GM18861 (cell line): Measurements from ENCODE around the gene KCNE3.
"Not testable (repeated sequence)": the region's sequence is repeated elsewhere in the genome, so short reads cannot be mapped to it uniquely, and the experiment has no call there.

ENCODE experiments used
- ATAC-seq: cut with Tn5 transposase; IDR thresholded peaks from one replicate; pipeline ENCODE4 v1.9.1; 2021; ENCODE audit not compliant: unreplicated experiment

KCNE3 gene

DNA sequence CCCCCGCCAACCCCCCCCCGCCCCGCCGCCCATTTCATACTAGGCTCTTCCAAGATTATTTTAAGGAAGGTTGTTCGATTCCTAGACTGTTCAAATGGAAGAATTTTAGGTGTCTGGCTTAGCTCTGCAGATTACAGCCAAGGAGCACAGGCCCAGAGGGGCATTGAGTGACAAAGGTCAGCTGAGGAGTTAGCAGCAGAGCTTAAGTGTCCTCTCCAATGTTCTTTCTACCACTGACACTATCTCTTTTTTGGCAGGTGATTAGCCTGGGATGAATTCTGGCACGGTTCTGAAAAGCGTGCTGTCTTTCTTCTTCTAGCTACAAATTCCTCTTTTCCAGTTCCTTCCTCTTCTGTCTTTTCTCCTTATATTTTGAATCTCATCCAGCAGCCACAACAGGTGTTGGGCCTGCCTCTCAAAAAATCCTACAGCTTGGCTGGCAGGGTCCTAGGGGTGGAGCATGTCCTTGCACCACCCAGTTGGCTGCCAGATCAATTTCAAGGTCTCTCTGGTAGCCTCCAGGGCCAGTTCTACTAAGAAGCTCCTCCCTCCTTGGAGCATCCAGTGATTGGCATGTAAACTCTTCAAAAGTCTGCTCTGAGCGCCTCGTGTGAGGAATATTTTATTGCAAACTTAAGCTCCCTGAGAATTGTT, 23.0 kb downstream of the KCNE3 start:
- ATAC-seq: no peak

DNA sequence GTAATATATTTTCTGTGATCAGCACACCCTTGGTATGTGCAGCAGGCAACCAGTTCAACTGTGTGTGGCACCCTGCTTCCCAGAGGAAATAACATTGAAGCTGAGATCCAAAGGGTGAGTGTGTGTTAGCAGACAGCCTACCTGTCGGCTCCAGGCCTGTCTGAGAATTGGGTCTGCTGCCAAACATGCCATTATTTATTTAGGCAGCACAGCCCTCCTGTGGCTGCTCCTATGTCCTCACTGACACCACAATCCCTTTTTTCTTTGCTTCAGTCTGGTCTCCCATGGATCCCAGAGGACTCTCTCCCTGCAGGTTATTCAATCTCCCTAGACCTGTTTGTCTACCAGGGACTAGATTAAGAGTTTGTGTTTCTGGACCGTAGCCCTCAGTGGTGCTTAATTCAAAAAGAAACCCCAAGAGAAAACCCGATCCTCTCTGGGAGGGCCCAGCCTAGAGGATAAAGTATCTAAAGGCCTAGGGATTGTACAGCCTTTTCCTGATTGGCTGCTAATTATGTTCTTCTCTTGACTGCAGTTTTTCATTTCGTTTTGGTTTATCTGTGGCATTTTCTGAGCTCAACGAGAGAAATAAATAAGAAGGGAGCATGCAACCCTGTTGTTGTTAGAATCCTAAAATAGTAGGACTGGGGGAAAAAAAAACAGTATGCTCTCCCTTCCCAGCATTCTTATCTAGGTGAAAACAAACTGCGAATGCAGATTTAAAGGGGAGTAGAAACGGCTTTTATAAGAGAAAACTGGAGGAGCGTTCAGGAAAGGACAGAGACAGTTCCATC, 24.1 kb downstream of the KCNE3 start:
- no peak for ATAC-seq

DNA sequence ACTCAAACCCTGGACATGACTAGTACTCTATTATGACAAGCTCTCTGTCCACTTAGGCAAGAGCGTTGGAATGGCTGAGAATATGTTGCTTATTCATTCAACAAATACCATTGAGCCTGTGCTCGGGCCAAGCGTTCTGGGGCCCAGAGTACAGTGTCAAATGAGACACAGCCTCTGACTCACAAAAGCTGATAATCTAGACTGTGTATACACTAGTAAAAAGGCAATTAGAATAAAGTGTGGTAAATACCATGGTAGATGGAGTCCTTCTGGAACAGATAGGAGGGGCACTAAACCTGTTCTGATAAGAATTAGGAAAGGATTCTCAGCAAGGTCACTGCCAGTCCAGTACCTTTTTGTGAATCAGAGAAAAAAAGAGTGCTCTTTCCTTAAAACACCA, 24.7 kb downstream of the KCNE3 start:
- ATAC-seq: no peak

DNA sequence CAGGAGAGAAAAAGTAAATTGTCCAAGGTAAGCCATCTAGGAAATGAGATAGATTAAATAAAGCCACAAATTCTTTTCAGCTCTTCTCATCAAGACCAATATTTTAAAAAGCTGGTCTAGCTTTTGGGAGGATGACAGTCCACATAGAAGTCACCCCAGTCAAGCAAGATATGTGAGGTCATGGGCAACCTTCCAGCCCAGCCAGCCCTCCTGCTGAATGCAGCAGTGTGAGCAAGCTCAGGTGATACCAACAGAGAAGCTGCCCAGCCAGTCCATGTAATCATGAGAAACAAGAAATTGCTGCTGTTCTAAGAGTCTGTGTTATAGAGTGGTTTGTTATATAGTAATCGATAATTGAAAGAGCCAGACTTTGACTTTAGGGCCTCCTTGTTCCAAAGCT, 28.7 kb downstream of the KCNE3 start:
- no peak for ATAC-seq

DNA sequence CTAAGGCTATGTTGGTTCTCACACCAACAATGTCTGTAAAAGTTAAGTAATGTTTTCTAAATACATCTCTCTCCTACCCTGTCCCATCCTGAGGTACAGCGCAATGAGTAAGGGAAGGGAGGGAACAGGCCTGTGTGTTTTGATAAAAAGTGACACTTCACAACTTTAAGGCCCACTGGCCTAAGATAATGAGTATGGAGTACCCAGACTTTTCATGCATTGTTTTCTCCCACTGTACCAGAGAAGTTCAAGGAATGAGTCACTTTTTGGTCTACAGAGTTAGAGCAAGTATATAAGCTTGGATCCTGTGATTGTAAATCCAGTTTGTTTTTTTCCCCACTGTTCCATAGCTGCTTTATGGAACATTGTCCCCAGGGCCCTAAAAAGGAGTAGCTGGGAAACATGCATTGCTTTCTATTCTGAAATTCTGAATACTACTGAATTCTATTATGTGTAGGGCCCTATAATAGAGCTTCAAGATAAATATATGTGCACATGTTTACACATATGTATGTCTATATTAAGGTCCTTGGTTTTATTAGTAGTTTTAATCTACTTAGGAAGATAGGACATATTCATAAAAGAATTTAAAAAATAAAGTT, 29.8 kb downstream of the KCNE3 start:
- ATAC-seq: no peak

DNA sequence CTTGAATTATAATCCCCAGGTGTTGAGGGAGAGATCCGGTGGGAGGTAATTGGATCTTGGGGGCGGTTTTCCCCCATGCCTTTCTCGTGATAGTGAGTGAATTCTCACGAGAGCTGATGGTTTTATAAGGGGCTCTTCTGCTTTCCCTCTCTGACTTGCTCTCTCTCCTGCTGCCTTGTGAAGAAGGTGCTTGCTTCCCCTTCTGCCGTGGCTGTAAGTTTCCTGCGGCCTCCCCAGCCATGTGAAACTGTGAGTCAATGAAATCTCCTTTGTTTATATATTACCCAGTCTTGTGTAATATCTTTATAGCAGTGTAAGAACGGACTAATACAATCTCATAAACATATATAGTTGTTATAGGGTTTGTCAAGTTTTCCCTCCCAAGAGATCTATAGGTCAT, 32.8 kb downstream of the KCNE3 start:
- ATAC-seq: no peak

DNA sequence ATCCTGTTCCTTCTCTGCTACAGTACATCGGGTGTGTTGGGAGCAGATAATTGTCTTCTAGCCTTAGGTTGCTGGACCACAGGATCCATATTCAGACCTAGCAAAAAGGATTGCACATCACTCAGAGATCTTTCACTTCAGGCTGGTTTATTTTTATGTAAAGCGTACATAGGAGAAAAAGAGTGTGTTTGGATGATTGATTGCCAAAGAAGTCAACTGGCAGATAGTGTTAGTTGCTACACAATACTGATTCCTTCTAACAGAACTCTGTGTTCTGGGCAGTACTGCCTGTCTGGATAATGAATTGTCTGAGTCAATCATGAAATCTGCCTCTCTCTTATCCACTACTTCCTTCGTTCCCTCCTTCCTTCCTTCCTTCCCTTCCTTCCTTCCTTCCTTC, 38.1 kb downstream of the KCNE3 start:
- ATAC-seq: no peak

DNA sequence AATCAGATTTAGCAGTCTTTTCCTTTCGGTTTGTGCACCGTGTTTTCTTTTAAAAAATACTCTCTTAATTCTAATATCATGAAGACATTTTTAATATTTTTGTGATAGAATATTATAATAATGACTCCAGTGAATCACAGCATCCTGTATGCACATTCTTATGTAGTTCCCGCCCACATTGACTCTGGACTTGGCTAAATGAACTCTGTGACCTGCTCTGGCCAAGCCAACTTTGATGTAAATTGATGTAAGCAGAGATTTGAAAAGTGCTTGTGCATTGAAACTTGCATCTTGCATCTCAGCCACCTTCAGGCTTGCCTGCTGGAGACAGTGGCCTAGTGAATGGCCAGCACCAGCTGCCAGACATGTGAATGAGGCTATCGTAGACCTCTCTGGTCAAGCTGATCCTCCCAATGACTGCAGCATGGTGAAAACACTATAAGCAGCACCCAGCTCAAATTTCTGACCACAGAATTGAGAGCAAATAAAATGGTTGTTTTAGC, 39.9 kb downstream of the KCNE3 start:
- ATAC-seq: no peak

DNA sequence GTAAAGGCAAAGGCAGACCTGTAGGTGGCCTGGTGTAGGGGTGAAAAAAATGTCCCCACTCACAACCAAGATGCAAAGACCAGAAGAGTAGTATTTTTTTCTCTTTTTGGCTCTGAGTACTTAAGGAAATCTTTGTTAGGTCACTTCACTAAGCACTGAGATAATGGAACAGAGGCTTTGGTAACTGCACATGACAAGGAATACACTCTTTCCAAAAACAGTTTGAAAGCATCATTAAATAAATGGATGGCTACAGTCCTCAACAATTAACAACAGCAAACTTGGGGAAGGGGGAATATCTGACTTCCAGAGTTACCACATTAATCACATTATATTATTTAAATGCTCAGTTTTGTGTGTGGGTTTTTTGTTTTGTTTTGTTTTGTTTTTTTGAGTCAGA, 42.2 kb downstream of the KCNE3 start:
- no peak for ATAC-seq

DNA sequence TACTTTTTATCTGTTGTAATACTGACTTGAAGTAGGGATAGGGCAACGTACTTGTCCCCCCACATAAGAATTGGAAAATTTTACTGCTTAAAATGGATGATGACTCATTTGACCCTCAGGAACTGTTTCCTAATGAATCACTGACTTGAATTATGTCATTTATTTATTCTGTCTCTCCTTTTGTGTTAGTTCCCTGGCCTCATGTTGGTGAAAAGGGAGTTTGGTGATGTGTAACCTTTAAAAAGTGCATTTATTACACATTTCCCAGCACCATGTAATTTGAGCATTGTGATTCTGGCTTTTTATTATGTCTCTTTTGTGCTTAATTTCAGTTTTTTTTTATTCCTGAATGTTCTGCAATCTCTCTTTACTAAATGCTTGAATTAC, 48.8 kb downstream of the KCNE3 start:
- no peak for ATAC-seq

DNA sequence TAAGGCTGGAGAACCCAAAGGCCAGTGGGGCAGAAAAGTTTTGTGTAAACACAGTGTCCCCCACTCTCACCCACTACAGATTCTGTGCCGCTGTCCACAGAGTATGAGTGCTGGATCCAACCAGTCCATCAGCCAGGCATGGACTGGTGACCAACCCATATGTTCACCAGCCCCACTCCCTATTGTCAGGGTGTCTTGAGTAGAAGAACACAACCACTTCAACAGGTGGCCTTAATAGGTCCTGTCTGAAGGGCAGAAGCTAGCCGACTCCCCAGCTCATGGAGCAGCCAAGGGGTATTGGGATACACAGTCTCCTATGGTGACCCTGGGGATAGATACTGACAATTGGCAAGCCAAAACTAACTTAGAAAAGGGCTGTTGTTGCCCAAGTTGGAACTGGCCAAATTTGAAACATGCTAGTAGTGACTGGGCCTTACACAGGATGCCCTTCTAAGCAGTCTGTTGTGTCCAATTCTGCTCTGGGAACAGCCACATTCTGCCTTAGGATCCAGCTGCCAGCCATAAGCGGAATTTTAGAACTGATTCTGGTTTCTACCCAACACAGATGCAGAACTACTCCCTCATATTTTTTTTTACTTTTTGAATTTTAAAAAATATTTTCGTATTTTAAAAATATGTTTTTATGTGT, 49.4 kb downstream of the KCNE3 start:
- ATAC-seq: no peak

DNA sequence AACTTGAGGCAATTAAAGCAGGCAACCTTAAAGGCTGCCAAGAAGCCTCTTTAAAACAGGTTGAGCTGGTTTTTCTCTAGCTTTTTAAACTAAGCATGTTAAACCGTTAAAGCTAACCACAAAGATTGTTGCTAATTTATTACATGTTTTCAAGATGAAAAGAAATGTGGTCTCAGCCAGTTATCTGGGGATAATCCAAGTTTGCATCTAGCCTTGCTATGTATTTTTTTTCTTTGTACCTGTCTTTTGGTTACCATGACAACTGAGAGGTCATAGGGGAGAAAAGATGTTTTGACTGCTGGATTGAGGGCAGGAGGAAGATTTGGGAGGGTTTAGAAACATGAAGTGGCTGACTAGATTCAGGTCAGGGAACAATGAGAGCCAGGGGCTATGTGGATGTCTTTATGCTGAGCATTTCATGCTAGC, 50.0 kb downstream of the KCNE3 start:
- ATAC-seq: no peak

DNA sequence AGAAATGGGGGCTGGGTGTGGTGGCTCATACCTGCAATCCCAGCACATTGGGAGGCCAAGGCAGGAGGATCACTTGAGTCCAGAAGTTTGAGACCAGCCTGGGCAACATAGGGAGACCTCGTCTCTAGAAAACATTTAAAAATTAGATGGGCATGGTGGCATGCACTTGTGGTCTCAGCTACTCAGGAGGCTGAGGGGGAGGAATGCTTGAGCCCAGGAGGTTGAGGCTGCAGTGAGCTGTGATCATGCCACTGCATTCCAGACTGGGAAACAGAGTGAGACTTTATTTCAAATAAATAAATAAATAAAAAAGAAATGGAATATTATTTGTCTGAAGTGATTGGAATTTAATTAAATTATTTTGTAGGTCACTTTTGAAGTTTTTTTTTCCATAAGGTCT, 50.4 kb downstream of the KCNE3 start:
- ATAC-seq: not testable (repeated sequence)

DNA sequence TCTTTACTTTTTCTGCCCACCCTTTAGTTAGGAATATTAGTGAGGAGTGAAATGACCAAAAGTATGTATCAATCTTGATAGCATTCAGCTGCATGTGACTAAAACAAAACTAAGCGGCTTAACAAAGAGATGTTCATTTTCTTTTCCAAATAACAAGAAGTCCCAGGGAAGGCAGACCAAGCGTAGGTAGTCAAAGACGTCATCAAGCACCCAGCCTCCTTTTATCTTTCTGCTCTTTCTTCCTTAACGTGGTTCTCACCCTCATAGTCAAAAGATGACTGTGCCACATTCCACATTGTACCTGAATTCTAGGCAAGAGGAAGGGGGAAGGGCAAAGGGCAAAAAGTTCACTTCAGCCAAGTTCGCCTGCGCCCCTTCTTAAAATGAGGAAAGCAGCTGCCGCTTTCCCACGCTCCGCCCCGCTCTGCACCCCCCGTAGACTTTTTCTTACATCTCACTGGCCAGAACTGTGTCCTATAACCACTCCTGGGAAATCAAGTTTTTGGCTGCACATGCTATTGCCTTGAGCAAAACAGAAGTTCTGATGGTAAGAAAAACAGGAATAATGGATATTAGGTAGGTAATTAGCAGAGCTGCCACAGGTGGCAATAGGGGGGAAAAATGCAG, 54.5 kb downstream of the KCNE3 start:
- ATAC-seq: no peak

DNA sequence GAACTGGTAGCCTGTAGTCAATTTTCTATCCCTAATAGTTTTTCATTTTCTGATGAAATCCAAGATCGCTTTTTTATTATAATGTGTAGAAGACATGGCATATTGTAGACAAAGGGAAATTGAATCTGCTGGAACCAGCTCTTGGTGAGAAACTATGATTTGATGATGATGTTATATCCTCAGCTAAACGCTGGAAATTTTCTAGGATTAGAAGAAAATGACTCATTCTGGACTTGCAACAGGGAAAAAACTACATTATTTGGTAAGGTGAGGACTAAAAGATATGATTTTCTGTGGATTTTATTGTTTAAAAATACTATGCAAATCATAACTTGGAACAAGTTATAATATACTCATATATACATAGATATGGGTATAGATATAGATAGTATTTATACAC, 55.0 kb downstream of the KCNE3 start:
- ATAC-seq: no peak

DNA sequence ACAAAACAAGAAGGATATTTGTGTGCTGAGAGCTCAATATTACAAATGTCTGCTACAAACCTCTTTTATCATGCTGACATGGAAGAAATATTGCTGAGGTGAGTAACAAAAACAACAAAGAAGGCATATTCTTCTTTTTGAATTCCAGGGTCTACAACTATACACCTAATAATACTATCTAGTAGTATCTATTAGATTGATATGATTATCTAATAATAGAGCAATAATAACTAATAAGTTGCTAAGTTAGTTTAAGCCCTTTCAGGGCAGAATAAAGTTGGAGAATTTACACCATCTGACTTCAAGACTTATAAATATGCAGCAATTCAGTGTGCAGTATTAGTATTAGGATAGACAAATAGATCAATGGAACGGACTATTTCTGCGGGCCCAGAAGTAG, 57.7 kb downstream of the KCNE3 start:
- no peak for ATAC-seq
